K562 treated with DMSO at 1 percent for 12 hours (cell line): Measurements from ENCODE around the gene DUSP7. TPM values are rescaled to one million over a fixed set of nuclear protein-coding genes. Genes with fewer than 3 reads are reported as not detected.

Source experiments
- total RNA-seq: library from RNA; unstranded; fragments of 300-600 nt; gene quantifications from 2 replicates; pipeline ENCODE4 v1.2.3, GENCODE V29; 2022; ENCODE audit not compliant: insufficient read depth

The DUSP7 gene, protein sequence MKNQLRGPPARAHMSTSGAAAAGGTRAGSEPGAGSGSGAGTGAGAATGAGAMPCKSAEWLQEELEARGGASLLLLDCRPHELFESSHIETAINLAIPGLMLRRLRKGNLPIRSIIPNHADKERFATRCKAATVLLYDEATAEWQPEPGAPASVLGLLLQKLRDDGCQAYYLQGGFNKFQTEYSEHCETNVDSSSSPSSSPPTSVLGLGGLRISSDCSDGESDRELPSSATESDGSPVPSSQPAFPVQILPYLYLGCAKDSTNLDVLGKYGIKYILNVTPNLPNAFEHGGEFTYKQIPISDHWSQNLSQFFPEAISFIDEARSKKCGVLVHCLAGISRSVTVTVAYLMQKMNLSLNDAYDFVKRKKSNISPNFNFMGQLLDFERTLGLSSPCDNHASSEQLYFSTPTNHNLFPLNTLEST
- 3.5 and 8.1 TPM in 2 replicates for total RNA-seq

DNA sequence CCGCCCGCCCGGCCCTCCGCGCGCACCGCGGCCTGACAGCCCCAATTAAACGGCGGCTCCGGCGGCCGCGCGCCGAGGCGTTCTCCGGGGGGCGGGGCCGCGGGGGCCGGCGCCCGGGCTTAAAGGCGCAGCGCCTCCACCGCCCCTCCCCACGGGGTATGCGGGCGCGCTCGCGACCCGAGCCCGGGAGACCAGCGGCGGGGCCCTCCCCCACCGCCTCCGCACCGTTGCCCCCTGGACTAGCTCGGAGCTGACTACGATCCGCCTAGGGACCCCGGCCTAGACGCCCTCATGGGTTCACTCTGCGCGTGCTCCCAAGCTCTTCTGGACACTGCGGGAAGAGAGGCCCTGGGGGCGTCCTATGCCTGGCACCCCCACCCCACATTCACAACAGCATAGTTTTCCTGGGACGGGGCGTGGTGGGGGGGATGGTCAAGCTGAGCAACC is at the start of gene DUSP7:
TSS of gene DUSP7 (minus strand) at position 51 of the 447 bp plus-strand sequence. CDS start 205 bp downstream, outside the sequence.

Other genes with a start within 250 kb of the DUSP7 start
- gene IQCF2, start 195.0 kb downstream of the DUSP7 start, total RNA-seq = not detected in 2 replicates
- gene IQCF5, start 181.0 kb downstream of the DUSP7 start, total RNA-seq = not detected in 2 replicates
- not detected in 2 replicates for gene IQCF1, start 153.2 kb downstream of the DUSP7 start, total RNA-seq
- 13.1 and 22.7 TPM in 2 replicates for gene RRP9, start 114.7 kb downstream of the DUSP7 start, total RNA-seq
- 2.6 and 5.7 TPM in 2 replicates for gene PARP3, start 114.2 kb downstream of the DUSP7 start, total RNA-seq
- gene GPR62, start 101.2 kb downstream of the DUSP7 start, total RNA-seq = not detected in 2 replicates
- 10.2 and 14.6 TPM in 2 replicates for gene PCBP4, start 89.1 kb downstream of the DUSP7 start, total RNA-seq
- 44.1 and 66.9 TPM in 2 replicates for gene ABHD14B, start 82.5 kb downstream of the DUSP7 start, total RNA-seq
- gene ABHD14A, start 81.5 kb downstream of the DUSP7 start, total RNA-seq = 18.7 and 22.9 TPM in 2 replicates
- gene ACY1, start 73.0 kb downstream of the DUSP7 start, total RNA-seq = 37.6 and 46.6 TPM in 2 replicates
- gene RPL29, start 60.7 kb downstream of the DUSP7 start, total RNA-seq = 2,362 and 2,887 TPM in 2 replicates
- 22.4 and 25.5 TPM in 2 replicates for gene POC1A, start 97.9 kb upstream of the DUSP7 start, total RNA-seq
- gene ALAS1, start 141.6 kb upstream of the DUSP7 start, total RNA-seq = 34.1 and 73.7 TPM in 2 replicates
- gene TLR9, start 169.1 kb upstream of the DUSP7 start, total RNA-seq = 0.30 TPM in 1 of 2 replicates, not detected in the other
- gene TWF2, start 182.6 kb upstream of the DUSP7 start, total RNA-seq = 133 and 166 TPM in 2 replicates
- gene PPM1M, start 189.2 kb upstream of the DUSP7 start, total RNA-seq = 8.1 and 12.7 TPM in 2 replicates
- 14.2 and 36.3 TPM in 2 replicates for gene WDR82, start 222.1 kb upstream of the DUSP7 start, total RNA-seq
- 3.0 TPM in 2 replicates for gene GLYCTK, start 231.3 kb upstream of the DUSP7 start, total RNA-seq